Measurements from ENCODE around the gene ARHGAP28. TPM values are rescaled to one million over a fixed set of nuclear protein-coding genes. Genes with fewer than 3 reads are reported as not detected.
A peak's percentile ranks its signal among the peaks of the same experiment; 100 is the strongest.

The ARHGAP28 gene
- total RNA-seq, 1 experiment from 2014 or later, result not detected

DNA sequence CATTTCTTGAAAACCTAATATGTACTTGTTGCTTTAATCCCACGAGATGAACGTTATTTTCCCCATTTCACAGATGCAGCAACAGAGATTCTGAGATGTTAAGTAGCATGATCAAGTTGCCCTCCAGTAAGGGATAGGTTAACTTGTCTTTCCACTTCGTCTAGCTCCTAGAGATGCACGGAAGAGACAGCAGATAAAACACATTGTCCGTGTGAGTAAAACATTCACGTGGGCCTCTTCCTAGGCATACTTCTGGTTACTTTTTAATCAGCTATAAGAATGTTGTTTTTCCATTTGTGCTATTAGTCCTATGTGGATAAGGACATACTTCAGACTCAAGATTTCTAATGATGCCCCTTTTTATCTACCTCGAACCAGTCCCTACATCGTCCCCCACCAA is 1.2 kb upstream of the ARHGAP28 start:
- Mint-ChIP-seq H3K36me3 (ENCODE audit: insufficient read depth, unreplicated experiment) (peaks cover 10% of the 10 kb centered on the region), H3K27me3 (ENCODE audit: unreplicated experiment) (peaks cover 63% of the 10 kb centered on the region), H3K9me3 (ENCODE audit: low read depth, unreplicated experiment) (no peaks in the 10 kb centered on the region), H3K4me1 (ENCODE audit: low read depth, unreplicated experiment) (peaks cover 7% of the 10 kb centered on the region), H3K27ac (ENCODE audit: unreplicated experiment) (no peak overlapping the region), H3K4me3 (ENCODE audit: low read depth, unreplicated experiment) (no peak overlapping the region)
- CTCF ChIA-PET, result no interaction called here
- intact Hi-C loops (cut with micrococcal nuclease; ENCODE audit: unreplicated experiment), result loop anchor here (10.0 kb wide), 1 partner anchor 184 kb away; no protein-coding TSS in a partner anchor
- TF ChIP-seq, protein P1, sequence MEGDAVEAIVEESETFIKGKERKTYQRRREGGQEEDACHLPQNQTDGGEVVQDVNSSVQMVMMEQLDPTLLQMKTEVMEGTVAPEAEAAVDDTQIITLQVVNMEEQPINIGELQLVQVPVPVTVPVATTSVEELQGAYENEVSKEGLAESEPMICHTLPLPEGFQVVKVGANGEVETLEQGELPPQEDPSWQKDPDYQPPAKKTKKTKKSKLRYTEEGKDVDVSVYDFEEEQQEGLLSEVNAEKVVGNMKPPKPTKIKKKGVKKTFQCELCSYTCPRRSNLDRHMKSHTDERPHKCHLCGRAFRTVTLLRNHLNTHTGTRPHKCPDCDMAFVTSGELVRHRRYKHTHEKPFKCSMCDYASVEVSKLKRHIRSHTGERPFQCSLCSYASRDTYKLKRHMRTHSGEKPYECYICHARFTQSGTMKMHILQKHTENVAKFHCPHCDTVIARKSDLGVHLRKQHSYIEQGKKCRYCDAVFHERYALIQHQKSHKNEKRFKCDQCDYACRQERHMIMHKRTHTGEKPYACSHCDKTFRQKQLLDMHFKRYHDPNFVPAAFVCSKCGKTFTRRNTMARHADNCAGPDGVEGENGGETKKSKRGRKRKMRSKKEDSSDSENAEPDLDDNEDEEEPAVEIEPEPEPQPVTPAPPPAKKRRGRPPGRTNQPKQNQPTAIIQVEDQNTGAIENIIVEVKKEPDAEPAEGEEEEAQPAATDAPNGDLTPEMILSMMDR (IDR thresholded peaks at IDR 0.05; ENCODE audit: unreplicated experiment), result no peak
- no peak for DNase-seq
- BruUV-seq (replicated peaks), result no TSS peak

DNA sequence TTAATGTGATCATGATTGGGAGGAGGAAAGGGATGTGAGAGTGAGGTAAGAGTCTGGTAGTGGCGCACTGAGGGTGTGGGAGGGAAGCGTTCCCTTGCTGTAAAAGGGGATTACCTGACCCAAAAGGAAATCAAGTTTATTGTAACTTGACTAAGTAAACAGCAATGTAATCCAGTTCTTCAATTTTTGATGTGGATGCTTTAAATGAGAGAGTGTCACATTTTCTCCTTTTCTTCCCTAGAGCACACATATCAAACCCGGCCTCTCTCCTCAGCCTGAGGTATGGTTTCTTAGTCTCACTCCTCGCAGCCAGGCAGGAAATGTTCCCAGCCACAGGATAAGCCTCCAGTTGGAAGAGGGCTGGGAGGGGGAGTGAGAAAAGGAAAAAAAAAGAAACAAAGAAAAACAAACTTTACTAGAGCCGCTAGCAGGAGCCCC is 688 bp upstream of the ARHGAP28 start:
- H3K27ac Mint-ChIP-seq (ENCODE audit: unreplicated experiment), result no peak overlapping the region

DNA sequence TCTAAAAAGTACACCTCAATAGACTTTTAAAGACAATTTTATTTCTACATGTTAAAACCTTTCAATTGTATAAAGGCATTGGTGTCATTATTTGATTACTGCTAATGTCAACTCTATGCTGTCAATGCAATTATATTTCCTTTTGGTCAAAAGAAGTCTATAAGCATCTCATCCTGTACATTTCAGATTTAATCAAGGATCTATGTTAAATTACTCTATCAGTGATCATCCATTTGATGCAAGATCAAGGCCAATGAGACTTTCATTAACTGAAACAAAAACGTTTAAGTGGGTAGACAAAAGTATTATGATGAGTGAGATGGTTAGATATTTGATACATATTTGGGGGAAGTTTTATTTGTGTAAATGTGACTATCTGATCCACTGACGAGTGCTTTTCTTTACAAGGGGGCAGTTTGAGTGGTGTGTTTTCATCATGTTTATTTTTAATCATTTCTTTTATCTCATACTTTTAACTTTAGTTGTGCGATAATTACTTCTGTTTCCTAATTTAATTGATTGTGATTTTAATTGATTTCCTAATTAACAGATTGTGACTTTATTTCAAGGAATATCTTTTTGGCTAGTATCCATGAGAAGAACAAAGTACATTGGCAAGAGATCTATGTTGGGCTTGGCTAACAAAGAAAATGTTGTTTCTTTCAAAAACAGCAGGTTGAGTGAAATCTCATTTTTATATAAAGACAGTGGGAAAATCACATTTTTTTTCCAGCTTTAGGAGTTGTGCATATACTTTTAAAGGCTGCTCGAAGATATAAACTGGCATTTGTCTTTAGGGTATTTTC is 1.1 kb downstream of the ARHGAP28 start:
- peaks cover 7% of the 10 kb centered on the region for H3K4me1 Mint-ChIP-seq (ENCODE audit: low read depth, unreplicated experiment)
- CTCF ChIA-PET, result no interaction called here
- H3K4me3 Mint-ChIP-seq (ENCODE audit: low read depth, unreplicated experiment), result peak overlapping the region; percentile 80
- TF ChIP-seq, protein P1 (IDR thresholded peaks at IDR 0.05; ENCODE audit: unreplicated experiment), result no peak
- intact Hi-C loops (cut with micrococcal nuclease; ENCODE audit: unreplicated experiment), result no loop called here
- H3K27ac Mint-ChIP-seq (ENCODE audit: unreplicated experiment), result no peak overlapping the region
- peaks cover 72% of the 10 kb centered on the region for H3K27me3 Mint-ChIP-seq (ENCODE audit: unreplicated experiment)
- peaks cover 10% of the 10 kb centered on the region for H3K36me3 Mint-ChIP-seq (ENCODE audit: insufficient read depth, unreplicated experiment)
- H3K9me3 Mint-ChIP-seq (ENCODE audit: low read depth, unreplicated experiment), result no peaks in the 10 kb centered on the region
- no peak for DNase-seq
- no TSS peak for BruUV-seq (replicated peaks)

More for the DNA sequence above, 688 bp upstream of the ARHGAP28 start:
- Mint-ChIP-seq H3K27me3 (ENCODE audit: unreplicated experiment) (peaks cover 63% of the 10 kb centered on the region), H3K9me3 (ENCODE audit: low read depth, unreplicated experiment) (no peaks in the 10 kb centered on the region), H3K4me1 (ENCODE audit: low read depth, unreplicated experiment) (peaks cover 7% of the 10 kb centered on the region), H3K4me3 (ENCODE audit: low read depth, unreplicated experiment) (peak overlapping the region; percentile 80), H3K36me3 (ENCODE audit: insufficient read depth, unreplicated experiment) (peaks cover 10% of the 10 kb centered on the region)
- no peak for DNase-seq
- BruUV-seq (replicated peaks), result no TSS peak
- TF ChIP-seq, protein P1 (IDR thresholded peaks at IDR 0.05; ENCODE audit: unreplicated experiment), result no peak
- intact Hi-C loops (cut with micrococcal nuclease; ENCODE audit: unreplicated experiment), result loop anchor here (10.0 kb wide), 1 partner anchor 184 kb away; no protein-coding TSS in a partner anchor
- CTCF ChIA-PET, result no interaction called here

DNA sequence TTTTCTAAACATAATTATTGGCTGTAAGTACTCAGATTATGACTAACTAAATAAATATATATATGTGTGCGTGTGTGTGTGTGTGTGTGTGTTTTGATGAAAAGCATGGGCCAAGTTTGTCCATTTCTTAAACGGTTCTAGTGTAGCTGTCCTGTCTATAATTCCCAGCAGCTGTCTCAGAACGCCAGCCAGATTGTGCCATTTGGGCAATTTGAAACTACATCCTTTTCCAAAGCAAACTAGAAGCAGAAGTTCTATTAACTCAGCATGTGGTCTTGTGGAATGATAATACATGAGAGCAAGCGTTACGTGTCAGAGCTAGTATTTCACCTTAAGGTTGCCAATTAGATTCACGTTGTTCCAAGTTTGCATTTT is 1.7 kb downstream of the ARHGAP28 start:
- intact Hi-C loops (cut with micrococcal nuclease; ENCODE audit: unreplicated experiment), result no loop called here
- H3K4me3 Mint-ChIP-seq (ENCODE audit: low read depth, unreplicated experiment), result no peak overlapping the region
- CTCF ChIA-PET, result interaction anchor here (0.7 kb wide), 1 partner anchor 21 kb away, joined by 3 read pairs; no protein-coding TSS in a partner anchor
- DNase-seq, result no peak
- H3K27me3 Mint-ChIP-seq (ENCODE audit: unreplicated experiment), result peaks cover 76% of the 10 kb centered on the region
- TF ChIP-seq, protein P1 (IDR thresholded peaks at IDR 0.05; ENCODE audit: unreplicated experiment), result no peak
- no peak overlapping the region for H3K27ac Mint-ChIP-seq (ENCODE audit: unreplicated experiment)
- H3K4me1 Mint-ChIP-seq (ENCODE audit: low read depth, unreplicated experiment), result peaks cover 7% of the 10 kb centered on the region
- H3K9me3 Mint-ChIP-seq (ENCODE audit: low read depth, unreplicated experiment), result no peaks in the 10 kb centered on the region
- H3K36me3 Mint-ChIP-seq (ENCODE audit: insufficient read depth, unreplicated experiment), result peaks cover 10% of the 10 kb centered on the region
- BruUV-seq (replicated peaks), result no TSS peak

Measured in Calu3 (cell line).